Aorta (tissue), 5 donors: ENCODE data around the gene PPARA. TPM values are rescaled to one million over a fixed set of nuclear protein-coding genes. Genes with fewer than 3 reads are reported as not detected.

Source experiments
- ATAC-seq: fragments of 200-7000 bp; cut with Tn5 transposase; one replicate; pipeline ENCODE4 v1.9.1; 2022; ENCODE audit warnings: moderate library complexity; ENCODE audit not compliant: low FRiP score
- DNase-seq, 2 donors: peaks; one replicate each; pipeline ENCODE4 v3.0.0-alpha.2; 2020
- H3K27ac ChIP-seq, 2 donors: one replicate each; pipeline ENCODE4 v1.5.1; 2013; ENCODE audit warnings: low read length in 2 of 2, mild to moderate bottlenecking in 2 of 2, moderate library complexity in 2 of 2, control low read depth in 1 of 2, inconsistent platforms in 1 of 2, low read depth in 1 of 2
- H3K27me3 ChIP-seq, 2 donors: one replicate each; pipeline ENCODE4 v1.6.1; 2013; ENCODE audit warnings: control low read depth in 1 of 2, low read length in 1 of 2, mild to moderate bottlenecking in 1 of 2, moderate library complexity in 1 of 2; ENCODE audit not compliant: insufficient read depth in 2 of 2, control insufficient read depth in 1 of 2
- H3K36me3 ChIP-seq, 2 donors: one replicate each; pipeline ENCODE4 v1.6.1; 2013; ENCODE audit warnings: control low read depth in 1 of 2, low read length in 1 of 2, mild to moderate bottlenecking in 1 of 2; ENCODE audit not compliant: insufficient read depth in 2 of 2, control insufficient read depth in 1 of 2
- H3K4me1 ChIP-seq, 2 donors: one replicate each; pipeline ENCODE4 v1.6.1; 2013; ENCODE audit warnings: low read length in 2 of 2, control low read depth in 1 of 2, mild to moderate bottlenecking in 1 of 2, moderate library complexity in 1 of 2; ENCODE audit not compliant: insufficient read depth in 2 of 2, control insufficient read depth in 1 of 2
- H3K4me3 ChIP-seq, 2 donors: one replicate each; pipeline ENCODE4 v1.5.1; 2013; ENCODE audit warnings: low read length in 2 of 2, control low read depth in 1 of 2, mild to moderate bottlenecking in 1 of 2
- H3K9me3 ChIP-seq: one replicate; pipeline ENCODE4 v1.6.1; 2013; ENCODE audit warnings: mild to moderate bottlenecking, low read length; ENCODE audit not compliant: control insufficient read depth
- WGBS, 2 donors: extraction: QIAGEN DNeasy Blood & Tissue Kit; methylation state at CpG; one replicate each; pipeline ENCODE4 v1.1.7; 2013; 5-methylcytosine and 5-hydroxymethylcytosine counted together
- intact Hi-C, 2 donors: fragments of 100-400 bp; cut with DNase I; formaldehyde crosslinking; loops; one replicate each; pipeline versions ENCODE4 v1.14.2 to v1.15.0; 2022
- polyA plus RNA-seq, 2 donors: library from polyadenylated mRNA; stranded (reverse); fragments of 200-250 nt; gene quantifications; one replicate each; pipeline ENCODE4 v1.2.3, GENCODE V29; 2013
- total RNA-seq, 2 donors: library from RNA; stranded (reverse); fragmentation: NEBNext Ultra II Directional; extraction: Animal tissue kit (Norgen Biotek cat#: 25700); gene quantifications; one replicate each; pipeline ENCODE4 v1.2.1, GENCODE V29; 2021
- donor health status: healthy with polysubstance abuse.
- donor health status: Bipolar disorder and iron deficiency.
- donor health status: DM: no; HTN: no; CAD: no.
- donor health status: DM: no; HTN: no; CAD: no.
- donor health status: DM: yes; HTN: yes; CAD: no.

Gene PPARA
- total and polyA plus RNA-seq, 4 donors, result 6.9 to 32.1 (median 19.7) TPM

- no peak overlapping the region for H3K4me3 ChIP-seq
- H3K9me3 ChIP-seq, result no peaks in the 10 kb centered on the region
- intact Hi-C loops, result no loop called here
- 98% methylated on average over 29 of the region's 29 CpGs for WGBS, 2 donors
- H3K4me1 ChIP-seq, result no peaks in the 10 kb centered on the region
- no peak overlapping the region for H3K27ac ChIP-seq
- no peak for ATAC-seq
- H3K27me3 ChIP-seq, result no peaks in the 10 kb centered on the region
- peaks cover 0 to 8% of the 10 kb centered on the region in 2 donors for H3K36me3 ChIP-seq
- DNase-seq, result no peak
These were observed 63.8 kb downstream of the PPARA start for GRCh38 chr22:46214149-46214548.

- no peaks in the 10 kb centered on the region for H3K4me1 ChIP-seq
- H3K4me3 ChIP-seq, result no peak overlapping the region
- no peaks in the 10 kb centered on the region for H3K9me3 ChIP-seq
- H3K36me3 ChIP-seq, result peaks cover 0 to 8% of the 10 kb centered on the region in 2 donors
- no peak overlapping the region for H3K27ac ChIP-seq
- WGBS, 2 donors, result 98 to 99% methylated on average over 28 of the region's 28 CpGs
- no peaks in the 10 kb centered on the region for H3K27me3 ChIP-seq
- ATAC-seq (no peak), DNase-seq (no peak)
- intact Hi-C loops, result no loop called here
These were observed 64.3 kb downstream of the PPARA start for GRCh38 chr22:46214616-46215015.

- intact Hi-C loops, result no loop called here
- no peak overlapping the region for H3K27ac ChIP-seq
- H3K36me3 ChIP-seq, result peaks cover 2 to 5% of the 10 kb centered on the region in 2 donors
- WGBS, 2 donors, result 81 to 84% methylated on average over 10 of the region's 10 CpGs
- H3K4me3 ChIP-seq, result no peak overlapping the region
- H3K9me3 ChIP-seq, result no peaks in the 10 kb centered on the region
- DNase-seq (no peak), ATAC-seq (no peak)
- no peaks in the 10 kb centered on the region for H3K27me3 ChIP-seq
- H3K4me1 ChIP-seq, result no peaks in the 10 kb centered on the region
These were observed 69.3 kb downstream of the PPARA start for GRCh38 chr22:46219636-46220035.

DNA sequence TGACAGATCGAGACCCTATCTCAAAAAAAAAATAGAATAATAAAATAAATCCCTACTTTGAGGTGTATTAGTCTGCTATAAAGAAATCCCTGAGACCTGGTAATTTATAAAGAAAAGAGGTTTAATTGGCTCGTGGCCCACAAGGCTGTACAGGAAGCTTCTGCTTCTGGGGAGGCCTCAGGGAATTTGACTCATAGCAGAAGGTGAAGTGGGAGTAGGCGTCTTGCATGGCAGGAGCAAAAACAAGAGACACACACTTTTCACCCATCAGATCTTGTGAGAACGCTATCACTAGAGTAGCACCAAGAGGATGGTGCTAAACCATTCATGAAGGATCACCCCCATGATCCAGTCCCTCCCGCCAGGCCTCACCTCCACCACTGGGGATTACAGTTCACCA is 70.6 kb downstream of the PPARA start:
- H3K4me1 ChIP-seq, result no peaks in the 10 kb centered on the region
- H3K27me3 ChIP-seq, result no peaks in the 10 kb centered on the region
- no peak for DNase-seq
- 93 to 95% methylated on average over 5 of the region's 5 CpGs for WGBS, 2 donors
- H3K4me3 ChIP-seq, result no peak overlapping the region
- no peak for ATAC-seq
- intact Hi-C loops, result no loop called here
- no peaks in the 10 kb centered on the region for H3K9me3 ChIP-seq
- peaks cover 2 to 7% of the 10 kb centered on the region in 2 donors for H3K36me3 ChIP-seq
- H3K27ac ChIP-seq, result no peak overlapping the region

- Histone ChIP-seq H3K4me3 (no peak overlapping the region), H3K27me3 (no peaks in the 10 kb centered on the region), H3K36me3 (peaks cover 2% of the 10 kb centered on the region in 2 donors), H3K9me3 (no peaks in the 10 kb centered on the region), H3K27ac (no peak overlapping the region), H3K4me1 (no peaks in the 10 kb centered on the region)
- no peak for ATAC-seq
- intact Hi-C loops, result no loop called here
- DNase-seq, result no peak
- 90 to 91% methylated on average over 23 of the region's 23 CpGs for WGBS, 2 donors
These were observed 73.9 kb downstream of the PPARA start for GRCh38 chr22:46224044-46224897.

DNA sequence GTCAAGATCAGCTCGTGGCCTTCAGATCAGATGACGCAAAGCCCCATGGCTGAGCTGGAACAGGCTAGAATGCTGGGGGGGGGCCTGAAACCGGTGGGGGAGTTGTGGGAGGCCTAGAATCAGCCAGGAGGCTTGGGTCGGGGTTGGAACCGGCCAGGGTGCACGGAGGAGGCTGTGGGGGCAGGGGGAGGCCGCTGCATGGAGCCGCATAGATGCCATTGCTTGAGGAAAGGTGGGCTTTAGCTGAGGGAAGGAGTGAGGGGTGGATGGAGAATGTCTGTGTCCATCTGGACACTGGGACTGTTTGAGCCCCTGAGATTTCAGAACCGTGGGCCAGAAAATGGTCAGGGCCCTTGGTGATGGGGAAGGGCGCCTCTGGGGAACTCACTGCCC is 74.6 kb downstream of the PPARA start:
- intact Hi-C loops, result no loop called here
- no peak for ATAC-seq
- Histone ChIP-seq H3K9me3 (no peaks in the 10 kb centered on the region), H3K27ac (no peak overlapping the region), H3K4me1 (no peaks in the 10 kb centered on the region), H3K27me3 (no peaks in the 10 kb centered on the region), H3K4me3 (no peak overlapping the region), H3K36me3 (peaks cover 1 to 2% of the 10 kb centered on the region in 2 donors)
- 79% methylated on average over 10 of the region's 10 CpGs for WGBS, 2 donors
- DNase-seq, result no peak

- H3K27me3 ChIP-seq, result no peaks in the 10 kb centered on the region
- H3K36me3 ChIP-seq, result peaks cover 0 to 4% of the 10 kb centered on the region in 2 donors
- H3K4me1 ChIP-seq, result no peaks in the 10 kb centered on the region
- WGBS, 2 donors, result 82 to 93% methylated on average over 7 of the region's 7 CpGs
- H3K4me3 ChIP-seq, result no peak overlapping the region
- H3K9me3 ChIP-seq, result no peaks in the 10 kb centered on the region
- intact Hi-C loops, result no loop called here
- ATAC-seq (no peak), DNase-seq (no peak)
- H3K27ac ChIP-seq, result no peak overlapping the region
These were observed 75.3 kb downstream of the PPARA start for GRCh38 chr22:46225631-46226030.

- WGBS, 2 donors, result 90 to 91% methylated on average over 7 of the region's 7 CpGs
- Histone ChIP-seq H3K27ac (no peak overlapping the region), H3K4me1 (no peaks in the 10 kb centered on the region), H3K9me3 (no peaks in the 10 kb centered on the region), H3K36me3 (peaks cover 0 to 5% of the 10 kb centered on the region in 2 donors), H3K27me3 (no peaks in the 10 kb centered on the region), H3K4me3 (no peak overlapping the region)
- no peak for ATAC-seq
- DNase-seq, result no peak
- intact Hi-C loops, result no loop called here
These were observed 76.3 kb downstream of the PPARA start for GRCh38 chr22:46226577-46226976.

DNA sequence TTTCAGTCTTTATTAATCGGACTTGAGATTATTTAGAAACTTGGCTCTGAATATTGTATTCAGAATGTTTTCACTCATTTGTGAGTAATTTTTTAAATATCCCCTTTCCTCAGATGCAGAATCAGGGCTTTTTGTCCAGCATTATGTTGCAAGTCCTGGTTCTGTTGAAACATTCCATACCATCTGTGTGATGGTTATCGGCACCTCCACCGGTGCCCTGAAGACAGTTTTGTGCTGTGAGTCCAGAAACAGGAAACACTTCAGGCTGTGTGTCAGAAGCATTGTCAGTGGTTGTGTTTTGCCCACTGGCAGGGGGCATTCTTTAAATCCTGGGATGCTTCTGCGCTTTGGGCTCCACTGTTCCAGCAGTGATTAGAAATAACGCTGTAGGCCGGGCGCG is 79.4 kb downstream of the PPARA start:
- DNase-seq, result no peak
- no peaks in the 10 kb centered on the region for H3K9me3 ChIP-seq
- H3K27me3 ChIP-seq, result no peaks in the 10 kb centered on the region
- WGBS, 2 donors, result 91 to 92% methylated on average over 8 of the region's 8 CpGs
- H3K4me3 ChIP-seq, result no peak overlapping the region
- intact Hi-C loops, result no loop called here
- no peak overlapping the region for H3K27ac ChIP-seq
- peaks cover 0 to 6% of the 10 kb centered on the region in 2 donors for H3K36me3 ChIP-seq
- H3K4me1 ChIP-seq, result no peaks in the 10 kb centered on the region
- no peak for ATAC-seq
